NCI-H2171 (cell line): ENCODE data around the gene SYTL5.
A peak's percentile ranks its signal among the peaks of the same experiment; 100 is the strongest.
"Not testable (repeated sequence)": the region's sequence is repeated elsewhere in the genome, so short reads cannot be mapped to it uniquely, and the experiment has no call there.

ENCODE experiments used
- DNase-seq: peaks from one replicate; lab custom pipeline; 2025; lab: John Stamatoyannopoulos, UW

Gene SYTL5

GRCh38 chrX:38006291-38006690, at the start of gene SYTL5:
Gene SYTL5, plus strand, starts transcription at chrX:38006553. Its CDS starts 27,337 bp downstream, at chrX:38033890.
- no peak for DNase-seq

GRCh38 chrX:37958525-37959211, 47.7 kb upstream of the SYTL5 start:
- DNase-seq = no peak

- no peak for DNase-seq
Measured at GRCh38 chrX:37959212-37960021, 46.9 kb upstream of the SYTL5 start.

DNA sequence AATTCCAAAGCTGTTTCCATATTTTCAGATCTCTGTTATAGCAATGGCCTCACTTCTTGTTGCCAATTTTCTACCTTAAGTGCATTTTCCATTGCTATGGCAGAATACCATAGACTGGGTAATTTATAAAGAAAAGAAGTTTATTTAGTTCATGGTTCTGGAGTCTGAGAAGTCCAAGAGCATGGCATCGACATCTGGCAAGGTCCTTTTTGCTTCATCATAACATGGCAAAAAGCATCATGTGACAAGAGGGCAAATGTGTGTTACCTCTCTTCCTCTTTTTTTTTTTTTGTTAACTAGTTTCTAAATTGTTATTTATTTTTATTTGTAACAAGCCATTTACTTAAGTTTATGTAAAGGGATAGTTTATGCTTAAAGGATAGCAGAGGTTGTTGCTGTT, 45.2 kb upstream of the SYTL5 start:
- no peak for DNase-seq

DNA sequence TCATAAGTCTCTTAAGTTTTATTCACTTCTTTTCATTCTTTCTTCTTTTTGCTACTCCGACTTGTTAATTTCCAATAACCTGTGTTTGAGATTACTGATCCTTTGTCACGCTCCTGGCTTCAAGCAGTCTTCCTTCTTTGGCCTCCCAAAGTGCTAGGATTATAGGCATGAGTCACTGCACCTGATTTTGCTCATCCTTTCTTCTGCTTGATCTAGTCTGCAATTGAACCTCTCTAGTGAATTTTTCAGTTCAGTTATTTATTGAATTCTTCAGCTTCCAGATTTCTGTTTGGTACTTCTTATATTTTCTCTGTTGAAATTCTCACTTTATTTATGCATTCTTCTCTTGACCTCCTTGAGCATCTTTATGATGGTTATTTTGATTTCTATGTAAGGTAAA, 38.6 kb upstream of the SYTL5 start:
- no peak for DNase-seq

DNA sequence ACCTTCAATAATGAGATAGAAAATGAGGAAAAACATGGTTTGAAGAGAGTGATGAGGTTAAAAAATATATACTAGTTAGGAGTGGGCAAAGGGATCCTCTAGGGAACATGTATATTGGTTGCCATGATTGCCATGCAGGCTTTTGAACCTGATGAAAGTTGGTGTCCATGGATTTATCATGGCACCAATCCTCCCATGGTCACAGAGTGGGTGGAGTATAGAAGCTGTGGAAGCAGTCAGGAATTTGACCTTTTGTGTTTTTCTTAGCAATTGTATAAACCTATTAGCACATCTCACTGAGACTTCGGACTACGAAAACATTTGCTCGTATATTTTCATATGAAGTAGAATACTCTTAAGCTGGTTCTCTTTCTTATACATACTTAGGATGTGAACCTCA, 30.9 kb upstream of the SYTL5 start:
- no peak for DNase-seq

GRCh38 chrX:37976153-37976552, 30.2 kb upstream of the SYTL5 start:
- DNase-seq = no peak

DNA sequence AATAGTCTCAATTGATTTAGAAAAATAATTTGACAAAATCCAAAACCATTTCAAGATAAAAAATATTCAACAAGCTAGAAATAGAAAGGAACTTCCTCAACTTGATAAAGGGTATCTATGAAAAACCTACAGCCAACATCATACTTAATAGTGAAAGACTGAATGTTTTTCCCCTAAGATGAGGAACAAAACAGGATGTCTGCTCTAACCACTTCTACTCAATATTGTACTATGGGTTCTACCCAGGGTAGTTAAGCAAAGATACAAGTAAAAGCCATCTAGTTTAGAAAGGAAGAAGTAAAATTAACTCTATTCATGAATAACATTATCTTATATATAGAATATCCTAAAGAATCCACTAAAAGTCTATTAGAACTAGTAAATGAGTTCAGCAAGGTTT, 21.5 kb upstream of the SYTL5 start:
- no peak for DNase-seq

DNA sequence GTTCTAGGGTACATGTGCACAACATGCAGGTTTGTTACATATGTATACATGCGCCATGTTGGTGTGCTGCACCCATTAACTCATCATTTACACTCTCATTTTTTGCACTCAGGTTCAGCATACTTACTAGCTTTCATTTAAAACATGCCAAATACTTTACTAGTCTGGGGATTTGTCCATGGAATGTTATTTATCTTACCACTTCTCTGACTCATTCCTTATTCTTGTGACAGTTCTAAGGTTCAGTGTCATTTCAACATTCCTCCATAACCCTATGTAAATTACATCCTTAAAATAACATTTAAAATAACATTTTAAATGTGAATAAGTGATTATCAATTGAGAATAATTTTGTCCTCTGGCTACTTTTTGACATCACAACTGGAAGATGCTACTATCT, 19.5 kb upstream of the SYTL5 start:
- no peak for DNase-seq

- no peak for DNase-seq
Measured at GRCh38 chrX:37989304-37989703, 17.0 kb upstream of the SYTL5 start.

DNA sequence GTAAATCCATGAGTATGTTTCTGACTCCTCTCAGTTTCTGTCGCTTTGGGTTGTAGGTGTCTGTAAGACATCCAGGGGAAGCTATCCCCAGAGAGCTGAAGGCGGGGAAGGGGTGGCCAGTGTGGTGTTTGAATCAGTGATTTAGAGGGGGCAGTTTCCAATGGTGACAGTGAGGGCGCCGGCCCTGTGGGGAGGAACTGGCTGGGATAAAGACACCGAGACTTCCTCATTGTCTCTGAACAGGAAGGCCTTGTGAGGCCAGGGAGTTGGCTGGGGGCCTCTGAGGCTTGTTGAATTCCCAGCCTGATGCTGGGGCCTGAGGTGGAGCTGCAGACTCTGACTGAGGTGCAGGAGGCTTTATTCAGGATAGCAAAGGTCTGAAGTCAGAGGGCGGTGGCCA, 15.1 kb upstream of the SYTL5 start:
- not testable (repeated sequence) for DNase-seq

- no peak for DNase-seq
Measured at GRCh38 chrX:37993176-37993575, 13.2 kb upstream of the SYTL5 start.

DNA sequence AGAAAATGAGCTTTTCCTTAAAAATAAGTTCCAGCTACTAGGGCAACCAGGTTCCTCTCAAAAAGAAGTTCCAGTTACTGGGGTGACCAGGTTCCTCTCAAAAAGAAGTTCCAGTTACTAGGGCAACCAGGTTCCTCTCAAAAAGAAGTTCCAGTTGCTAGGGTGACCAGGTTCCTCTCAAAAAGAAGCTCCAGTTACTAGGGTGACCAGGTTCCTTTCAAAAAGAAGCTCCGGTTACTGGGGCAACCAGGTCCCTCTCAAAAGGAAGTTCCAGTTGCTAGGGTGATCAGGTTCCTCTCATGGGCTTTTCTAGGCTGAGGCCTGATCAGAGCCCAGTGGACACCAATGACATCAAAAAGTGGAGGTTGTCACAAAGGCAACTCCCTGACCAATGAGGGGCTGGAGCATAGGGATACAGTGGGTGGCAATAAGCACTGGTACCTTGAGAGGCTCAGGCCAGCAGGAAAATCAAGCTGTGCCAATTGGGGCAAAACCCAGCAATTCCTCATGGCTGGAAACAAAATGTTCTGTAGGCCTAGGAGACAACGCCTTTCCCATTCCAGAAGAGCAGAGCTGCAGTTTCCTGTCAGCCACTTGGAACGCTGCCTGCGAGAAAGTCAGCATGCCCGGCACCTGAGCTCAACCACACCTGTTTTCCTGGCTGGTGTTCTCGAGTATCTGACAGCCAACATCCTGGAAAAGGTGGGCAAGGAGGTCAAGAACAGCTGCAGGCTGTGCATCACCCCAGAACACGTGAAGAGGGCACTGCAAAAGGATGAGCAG, 12.3 kb upstream of the SYTL5 start:
- DNase-seq = peak; percentile 4

GRCh38 chrX:37995428-37995827, 10.9 kb upstream of the SYTL5 start:
- no peak for DNase-seq

- DNase-seq = no peak
Measured at GRCh38 chrX:37997096-37997495, 9.3 kb upstream of the SYTL5 start.

- DNase-seq = peak; percentile 53
Measured at GRCh38 chrX:37998586-37999262, 7.6 kb upstream of the SYTL5 start.

DNA sequence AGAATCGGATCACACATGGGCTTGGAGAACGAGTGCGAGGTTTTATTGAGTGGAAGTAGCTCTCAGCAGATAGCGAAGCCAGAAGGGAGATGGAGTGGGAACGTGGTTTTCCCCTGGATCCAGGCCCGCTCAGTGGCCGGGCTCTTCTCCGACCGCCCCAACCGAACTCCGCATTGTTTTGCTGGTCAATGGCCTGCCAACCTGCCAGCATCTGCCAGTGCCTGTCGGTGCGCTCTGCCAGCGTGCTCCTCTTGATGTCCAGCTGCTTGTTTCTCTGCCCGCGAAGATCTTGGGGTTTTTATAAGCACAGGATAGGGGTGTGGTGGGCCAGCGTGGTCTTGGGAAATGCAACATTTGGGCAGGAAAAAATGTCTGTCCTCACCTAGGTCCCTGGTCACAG, 5.6 kb upstream of the SYTL5 start:
- DNase-seq = no peak

GRCh38 chrX:38004046-38004445, 2.3 kb upstream of the SYTL5 start:
- DNase-seq = no peak

GRCh38 chrX:38006778-38007177, 425 bp downstream of the SYTL5 start:
- DNase-seq = no peak

DNA sequence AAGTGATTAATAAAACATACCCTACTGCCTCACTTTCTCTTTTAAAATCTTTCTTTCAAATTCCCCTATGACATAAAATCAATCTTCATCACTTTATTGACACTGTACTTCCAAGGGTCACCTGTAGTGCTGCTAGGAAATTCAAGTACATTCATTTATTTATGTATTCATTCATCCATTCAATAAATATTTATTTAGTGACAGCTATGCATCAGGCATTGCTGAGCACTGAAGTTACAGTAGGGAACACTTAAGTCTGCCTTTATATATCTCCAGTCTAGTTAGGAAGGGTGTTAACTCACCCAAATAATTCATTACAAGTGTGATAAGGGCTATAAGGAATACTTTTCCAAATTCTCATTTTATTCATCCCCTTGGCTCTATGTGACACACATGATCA, 2.3 kb downstream of the SYTL5 start:
- no peak for DNase-seq

DNA sequence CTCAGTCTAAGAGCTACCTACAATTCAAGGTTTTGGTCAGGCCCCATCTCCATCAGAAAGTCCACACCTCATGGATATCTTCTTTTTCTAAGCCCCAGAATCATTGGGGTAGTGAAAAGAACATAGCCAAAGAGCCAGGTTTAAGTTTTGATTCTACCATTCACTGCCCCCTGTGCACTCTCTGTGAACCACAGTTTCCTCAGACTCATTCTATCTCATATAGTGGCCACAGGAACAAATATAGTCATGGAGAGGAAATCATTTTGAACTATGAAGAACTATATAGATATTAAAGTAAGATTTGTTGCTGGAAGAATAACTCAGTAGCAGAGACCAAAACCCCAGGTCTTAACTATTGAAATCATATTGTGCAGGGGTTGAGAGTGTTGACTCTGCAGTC, 3.3 kb downstream of the SYTL5 start:
- DNase-seq = no peak

GRCh38 chrX:38018766-38019425, 12.5 kb downstream of the SYTL5 start:
- no peak for DNase-seq
